ENCODE measurements around the gene PDIA3.
A peak's percentile ranks its signal among the peaks of the same experiment; 100 is the strongest.

Gene PDIA3

GRCh38 chr15:43777267-43777914 lies 31.2 kb downstream of the PDIA3 start:
- peak overlapping the region; percentile 84 for H3K27ac ChIP-seq (ENCODE audit: low read length)
- no peaks in the 10 kb centered on the region for H3K27me3 ChIP-seq (ENCODE audit: low read depth, low read length)
- peak overlapping the region; percentile 84 to 85 for H3K4me3 ChIP-seq (ENCODE audit: low read depth in 1 of 2, low read length in 2 of 2)
- no peaks in the 10 kb centered on the region for H3K9me3 ChIP-seq (ENCODE audit: control insufficient read depth in 1 of 2, low read length in 2 of 2)
- H3K4me1 ChIP-seq (ENCODE audit: control insufficient read depth in 1 of 2, insufficient read depth in 2 of 2, low read length in 2 of 2): peaks cover 0 to 6% of the 10 kb centered on the region in 2 donors
- peaks cover 9 to 10% of the 10 kb centered on the region in 2 donors for H3K36me3 ChIP-seq (ENCODE audit: control insufficient read depth in 1 of 2, insufficient read depth in 2 of 2, low read length in 2 of 2)

- no peaks in the 10 kb centered on the region for H3K36me3 ChIP-seq (ENCODE audit: control insufficient read depth in 1 of 2, insufficient read depth in 2 of 2, low read length in 2 of 2)
- no peak overlapping the region for H3K27ac ChIP-seq (ENCODE audit: low read length)
- peaks cover 0 to 6% of the 10 kb centered on the region in 2 donors for H3K4me1 ChIP-seq (ENCODE audit: control insufficient read depth in 1 of 2, insufficient read depth in 2 of 2, low read length in 2 of 2)
- H3K4me3 ChIP-seq (ENCODE audit: low read depth in 1 of 2, low read length in 2 of 2): no peak overlapping the region
- H3K9me3 ChIP-seq (ENCODE audit: control insufficient read depth in 1 of 2, low read length in 2 of 2): no peaks in the 10 kb centered on the region
- H3K27me3 ChIP-seq (ENCODE audit: low read depth, low read length): no peaks in the 10 kb centered on the region
Measured at GRCh38 chr15:43779016-43779415, 32.8 kb downstream of the PDIA3 start.

- Histone ChIP-seq H3K4me3 (ENCODE audit: low read depth in 1 of 2, low read length in 2 of 2) (no peak overlapping the region), H3K36me3 (ENCODE audit: control insufficient read depth in 1 of 2, insufficient read depth in 2 of 2, low read length in 2 of 2) (peaks cover 10 to 13% of the 10 kb centered on the region in 2 donors), H3K27me3 (ENCODE audit: low read depth, low read length) (no peaks in the 10 kb centered on the region), H3K4me1 (ENCODE audit: control insufficient read depth in 1 of 2, insufficient read depth in 2 of 2, low read length in 2 of 2) (peaks cover 10 to 13% of the 10 kb centered on the region in 2 donors), H3K27ac (ENCODE audit: low read length) (no peak overlapping the region), H3K9me3 (ENCODE audit: control insufficient read depth in 1 of 2, low read length in 2 of 2) (no peaks in the 10 kb centered on the region)
Measured at GRCh38 chr15:43789409-43789808, 43.2 kb downstream of the PDIA3 start.

GRCh38 chr15:43791993-43792760 lies 45.9 kb downstream of the PDIA3 start, which contains the start of gene SERF2:
SERF2 (plus strand) TSS chr15:43792320; CDS start chr15:43792377, 57 bp downstream.
- peak within 1 kb of the TSS; percentile 86 to 88 for H3K4me3 ChIP-seq (ENCODE audit: low read depth in 1 of 2, low read length in 2 of 2)
- H3K27ac ChIP-seq (ENCODE audit: low read length): peak within 1 kb of the TSS; percentile 99
- H3K9me3 ChIP-seq (ENCODE audit: control insufficient read depth in 1 of 2, low read length in 2 of 2): no peaks in the 10 kb centered on the region
- peaks cover 35 to 39% of the 10 kb centered on the region in 2 donors for H3K36me3 ChIP-seq (ENCODE audit: control insufficient read depth in 1 of 2, insufficient read depth in 2 of 2, low read length in 2 of 2)
- peaks cover 10 to 35% of the 10 kb centered on the region in 2 donors for H3K4me1 ChIP-seq (ENCODE audit: control insufficient read depth in 1 of 2, insufficient read depth in 2 of 2, low read length in 2 of 2)
- no peaks in the 10 kb centered on the region for H3K27me3 ChIP-seq (ENCODE audit: low read depth, low read length)

GRCh38 chr15:43792761-43793476 lies 46.7 kb downstream of the PDIA3 start:
- Histone ChIP-seq H3K4me1 (ENCODE audit: control insufficient read depth in 1 of 2, insufficient read depth in 2 of 2, low read length in 2 of 2) (peaks cover 13 to 35% of the 10 kb centered on the region in 2 donors), H3K36me3 (ENCODE audit: control insufficient read depth in 1 of 2, insufficient read depth in 2 of 2, low read length in 2 of 2) (peaks cover 38 to 39% of the 10 kb centered on the region in 2 donors), H3K27ac (ENCODE audit: low read length) (peak overlapping the region; percentile 99), H3K9me3 (ENCODE audit: control insufficient read depth in 1 of 2, low read length in 2 of 2) (no peaks in the 10 kb centered on the region), H3K27me3 (ENCODE audit: low read depth, low read length) (no peaks in the 10 kb centered on the region), H3K4me3 (ENCODE audit: low read depth in 1 of 2, low read length in 2 of 2) (peak overlapping the region; percentile 86 to 88)

- Histone ChIP-seq H3K27me3 (ENCODE audit: low read depth, low read length) (no peaks in the 10 kb centered on the region), H3K36me3 (ENCODE audit: control insufficient read depth in 1 of 2, insufficient read depth in 2 of 2, low read length in 2 of 2) (peaks cover 40 to 42% of the 10 kb centered on the region in 2 donors), H3K27ac (ENCODE audit: low read length) (peak overlapping the region; percentile 99), H3K4me1 (ENCODE audit: control insufficient read depth in 1 of 2, insufficient read depth in 2 of 2, low read length in 2 of 2) (peaks cover 18 to 35% of the 10 kb centered on the region in 2 donors), H3K9me3 (ENCODE audit: control insufficient read depth in 1 of 2, low read length in 2 of 2) (no peaks in the 10 kb centered on the region), H3K4me3 (ENCODE audit: low read depth in 1 of 2, low read length in 2 of 2) (peak overlapping the region; percentile 86 to 88)
Measured at GRCh38 chr15:43793647-43794046, 47.4 kb downstream of the PDIA3 start.

GRCh38 chr15:43794269-43795037 lies 48.2 kb downstream of the PDIA3 start:
- H3K27me3 ChIP-seq (ENCODE audit: low read depth, low read length): no peaks in the 10 kb centered on the region
- no peaks in the 10 kb centered on the region for H3K9me3 ChIP-seq (ENCODE audit: control insufficient read depth in 1 of 2, low read length in 2 of 2)
- peak overlapping the region; percentile 99 for H3K27ac ChIP-seq (ENCODE audit: low read length)
- H3K36me3 ChIP-seq (ENCODE audit: control insufficient read depth in 1 of 2, insufficient read depth in 2 of 2, low read length in 2 of 2): peaks cover 47 to 49% of the 10 kb centered on the region in 2 donors
- H3K4me3 ChIP-seq (ENCODE audit: low read depth in 1 of 2, low read length in 2 of 2): no peak overlapping the region
- peaks cover 19 to 35% of the 10 kb centered on the region in 2 donors for H3K4me1 ChIP-seq (ENCODE audit: control insufficient read depth in 1 of 2, insufficient read depth in 2 of 2, low read length in 2 of 2)

- Histone ChIP-seq H3K27ac (ENCODE audit: low read length) (no peak overlapping the region), H3K36me3 (ENCODE audit: control insufficient read depth in 1 of 2, insufficient read depth in 2 of 2, low read length in 2 of 2) (peaks cover 50 to 52% of the 10 kb centered on the region in 2 donors), H3K4me1 (ENCODE audit: control insufficient read depth in 1 of 2, insufficient read depth in 2 of 2, low read length in 2 of 2) (peaks cover 25 to 41% of the 10 kb centered on the region in 2 donors), H3K4me3 (ENCODE audit: low read depth in 1 of 2, low read length in 2 of 2) (no peak overlapping the region), H3K27me3 (ENCODE audit: low read depth, low read length) (no peaks in the 10 kb centered on the region), H3K9me3 (ENCODE audit: control insufficient read depth in 1 of 2, low read length in 2 of 2) (no peaks in the 10 kb centered on the region)
Measured at GRCh38 chr15:43795197-43795596, 49.0 kb downstream of the PDIA3 start.

GRCh38 chr15:43795997-43796396 lies 49.8 kb downstream of the PDIA3 start:
- H3K4me1 ChIP-seq (ENCODE audit: control insufficient read depth in 1 of 2, insufficient read depth in 2 of 2, low read length in 2 of 2): peaks cover 25 to 43% of the 10 kb centered on the region in 2 donors
- H3K9me3 ChIP-seq (ENCODE audit: control insufficient read depth in 1 of 2, low read length in 2 of 2): no peaks in the 10 kb centered on the region
- H3K4me3 ChIP-seq (ENCODE audit: low read depth in 1 of 2, low read length in 2 of 2): no peak overlapping the region
- H3K27ac ChIP-seq (ENCODE audit: low read length): no peak overlapping the region
- H3K36me3 ChIP-seq (ENCODE audit: control insufficient read depth in 1 of 2, insufficient read depth in 2 of 2, low read length in 2 of 2): peaks cover 50 to 52% of the 10 kb centered on the region in 2 donors
- H3K27me3 ChIP-seq (ENCODE audit: low read depth, low read length): no peaks in the 10 kb centered on the region

GRCh38 chr15:43796566-43796965 lies 50.3 kb downstream of the PDIA3 start:
- no peaks in the 10 kb centered on the region for H3K9me3 ChIP-seq (ENCODE audit: control insufficient read depth in 1 of 2, low read length in 2 of 2)
- H3K4me3 ChIP-seq (ENCODE audit: low read depth in 1 of 2, low read length in 2 of 2): no peak overlapping the region
- H3K36me3 ChIP-seq (ENCODE audit: control insufficient read depth in 1 of 2, insufficient read depth in 2 of 2, low read length in 2 of 2): peaks cover 50 to 52% of the 10 kb centered on the region in 2 donors
- H3K27ac ChIP-seq (ENCODE audit: low read length): no peak overlapping the region
- H3K27me3 ChIP-seq (ENCODE audit: low read depth, low read length): no peaks in the 10 kb centered on the region
- H3K4me1 ChIP-seq (ENCODE audit: control insufficient read depth in 1 of 2, insufficient read depth in 2 of 2, low read length in 2 of 2): peaks cover 31 to 49% of the 10 kb centered on the region in 2 donors
